NCI-H146 treated with DMSO at 0.1 percent for 48 hours (cell line): ENCODE measurements around the gene SRSF7.
"Not testable (repeated sequence)": the region's sequence is repeated elsewhere in the genome, so short reads cannot be mapped to it uniquely, and the experiment has no call there.

Source experiments
- DNase-seq: peaks from one replicate; lab custom pipeline; 2025; ENCODE audit not compliant: unreplicated experiment; lab: John Stamatoyannopoulos, UW

Gene SRSF7

GRCh38 chr2:38750891-38751595 is at the start of gene SRSF7:
Gene SRSF7, minus strand, starts transcription at chr2:38751361. Its CDS starts 105 bp downstream, at chr2:38751256.
- DNase-seq: peak; percentile 97

DNA sequence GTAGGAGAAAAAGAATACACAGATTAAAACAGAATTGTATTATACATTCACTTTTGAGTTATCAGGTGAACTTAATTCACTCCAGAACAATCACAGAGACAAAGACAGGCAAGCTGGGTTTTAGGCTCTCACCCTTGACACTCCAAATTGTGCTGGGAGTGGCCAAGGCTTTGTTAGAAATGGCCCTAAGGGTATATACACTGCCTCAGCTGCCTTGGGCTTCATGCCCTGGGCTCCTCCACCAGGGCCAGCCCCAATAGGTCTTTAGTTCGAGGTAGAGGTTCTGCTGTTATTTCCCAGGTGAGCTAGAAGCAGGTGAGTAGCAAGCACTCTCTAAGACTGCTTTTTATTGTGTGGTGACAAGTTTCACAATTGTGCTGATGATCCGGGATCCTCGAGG is 46.8 kb upstream of the SRSF7 start:
- DNase-seq: no peak

GRCh38 chr2:38797250-38797676 is 46.1 kb upstream of the SRSF7 start:
- no peak for DNase-seq

DNA sequence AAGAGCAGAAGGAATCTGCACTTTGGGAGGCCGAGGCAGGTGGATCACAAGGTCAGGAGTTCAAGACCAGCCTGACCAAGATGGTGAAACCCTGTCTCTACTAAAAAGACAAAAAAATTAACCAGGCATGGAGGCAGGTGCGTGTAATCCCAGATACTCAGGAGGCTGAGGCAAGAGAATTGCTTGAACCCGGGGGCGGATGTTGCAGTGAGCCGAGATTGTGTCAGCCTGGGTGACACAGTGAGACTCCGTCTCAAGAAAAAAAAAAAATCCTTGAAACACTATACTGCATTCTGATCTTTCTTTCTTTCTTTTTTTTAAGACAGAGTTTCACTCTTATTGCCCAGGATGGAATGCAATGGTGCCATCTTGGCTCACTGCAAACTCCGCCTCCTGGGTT is 43.9 kb upstream of the SRSF7 start:
- DNase-seq: not testable (repeated sequence)

DNA sequence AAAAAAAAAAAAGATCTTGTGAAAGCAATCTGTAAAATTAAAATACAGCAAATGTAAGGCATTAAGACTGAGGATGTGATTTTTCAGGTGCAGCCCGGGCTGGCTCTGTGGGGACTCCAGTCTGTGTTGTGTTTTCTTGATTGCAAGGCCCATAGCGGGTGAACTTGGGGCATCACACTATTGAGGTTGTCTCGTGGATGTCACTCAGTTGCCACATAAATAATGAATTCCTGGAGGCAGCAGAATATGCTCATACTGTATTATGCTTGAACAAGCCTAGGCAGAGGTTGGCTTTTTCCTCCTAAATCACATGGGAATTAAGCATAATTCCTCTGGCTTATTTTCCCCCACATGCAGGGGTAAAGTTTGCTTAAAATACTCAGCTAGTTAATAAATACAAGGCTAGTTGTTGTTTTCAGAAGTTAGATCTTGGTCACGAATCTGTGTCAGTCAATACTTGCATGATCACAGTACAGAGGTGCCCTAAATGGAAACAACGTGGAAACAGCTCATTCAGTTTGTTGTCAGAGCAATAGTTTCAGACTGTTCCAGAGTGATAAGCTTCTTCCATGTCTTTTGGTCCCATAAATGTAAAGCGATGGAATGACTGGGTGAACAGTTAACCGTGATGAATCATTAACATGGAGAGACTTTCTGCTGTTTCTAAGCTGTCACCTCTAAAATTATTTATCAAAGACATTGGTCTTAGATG is 43.2 kb upstream of the SRSF7 start:
- DNase-seq: no peak

- no peak for DNase-seq
Observed at GRCh38 chr2:38793511-38793910, 42.4 kb upstream of the SRSF7 start.

- no peak for DNase-seq
Observed at GRCh38 chr2:38792751-38793150, 41.6 kb upstream of the SRSF7 start.

DNA sequence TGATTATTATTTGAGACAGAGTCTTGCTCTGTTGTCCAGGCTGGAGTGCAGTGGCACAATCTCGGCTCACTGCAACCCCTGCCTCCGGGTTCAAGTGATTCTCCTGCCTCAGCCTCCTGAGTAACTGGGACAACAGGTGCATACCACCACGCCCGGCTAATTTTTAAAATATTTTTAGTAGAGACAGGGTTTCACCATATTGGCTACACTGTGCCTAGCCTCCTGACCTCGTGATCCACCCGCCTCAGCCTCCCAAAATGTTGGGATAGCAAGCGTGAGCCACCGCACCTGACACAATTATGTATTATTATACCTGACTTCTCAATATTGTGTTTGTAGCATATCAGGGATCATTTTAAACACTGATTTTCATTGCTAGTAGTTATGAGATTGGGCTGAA is 41.2 kb upstream of the SRSF7 start:
- DNase-seq: not testable (repeated sequence)

- DNase-seq: no peak
Observed at GRCh38 chr2:38791744-38792143, 40.6 kb upstream of the SRSF7 start.

- DNase-seq: no peak
Observed at GRCh38 chr2:38789691-38790090, 38.5 kb upstream of the SRSF7 start.

- DNase-seq: no peak
Observed at GRCh38 chr2:38788306-38788705, 37.1 kb upstream of the SRSF7 start.

- DNase-seq: no peak
Observed at GRCh38 chr2:38783586-38783985, 32.4 kb upstream of the SRSF7 start.

GRCh38 chr2:38778687-38779082 is 27.5 kb upstream of the SRSF7 start:
- DNase-seq: no peak

- DNase-seq: no peak
Observed at GRCh38 chr2:38776531-38776930, 25.4 kb upstream of the SRSF7 start.

DNA sequence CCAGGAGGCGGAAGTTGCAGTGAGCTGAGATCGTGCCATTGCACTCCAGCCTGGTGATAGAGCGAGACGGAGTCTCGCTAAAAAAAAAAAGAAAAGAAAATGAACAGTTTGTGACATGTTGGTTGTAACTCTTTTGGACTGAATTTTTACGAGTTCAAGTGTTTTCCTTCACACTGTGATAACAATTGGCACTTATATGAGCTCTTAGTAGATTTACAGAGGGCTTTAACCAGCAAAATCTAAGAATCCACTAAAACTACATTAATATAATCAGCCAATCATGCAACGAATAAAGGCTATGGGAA is 24.7 kb upstream of the SRSF7 start:
- DNase-seq: no peak

- no peak for DNase-seq
Observed at GRCh38 chr2:38775097-38775920, 24.1 kb upstream of the SRSF7 start.

DNA sequence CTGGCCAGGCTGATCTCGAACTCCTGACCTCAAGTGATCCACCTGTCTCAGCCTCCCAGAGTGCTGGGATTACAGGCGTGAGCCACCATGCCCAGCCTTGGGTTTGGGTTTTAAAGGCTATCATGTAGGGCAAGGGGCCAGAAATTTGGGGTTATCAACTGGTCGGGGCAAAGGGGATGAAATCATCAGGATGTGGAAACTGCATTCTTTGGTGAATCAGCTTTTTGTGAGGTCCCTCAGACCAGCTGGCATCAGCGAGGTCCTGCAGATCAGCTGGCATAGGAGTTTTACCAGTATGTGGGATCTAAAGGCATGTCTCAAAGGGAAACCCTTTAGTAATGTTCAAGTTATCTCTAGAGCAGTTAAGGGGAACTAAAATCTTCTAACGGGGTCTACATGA is 20.5 kb upstream of the SRSF7 start:
- DNase-seq: no peak

DNA sequence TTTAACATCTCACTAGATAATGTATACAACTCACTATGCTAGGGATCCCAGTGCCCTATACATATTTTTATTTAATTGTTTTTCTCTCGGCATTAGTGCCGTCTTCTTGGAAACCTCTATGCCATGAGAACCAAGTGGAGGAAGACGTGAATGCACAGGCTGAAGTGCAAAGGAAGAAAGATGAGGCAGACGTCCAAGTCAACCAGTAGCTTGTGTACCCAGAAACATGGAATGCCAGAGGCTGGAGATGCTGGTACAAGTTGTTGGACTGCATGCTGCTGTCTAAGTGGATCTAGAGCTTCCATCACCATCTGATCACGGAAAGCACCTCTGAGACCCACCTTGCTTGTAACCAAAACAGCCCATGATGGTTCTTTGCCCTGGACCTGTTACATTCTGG is 14.4 kb upstream of the SRSF7 start:
- DNase-seq: no peak

DNA sequence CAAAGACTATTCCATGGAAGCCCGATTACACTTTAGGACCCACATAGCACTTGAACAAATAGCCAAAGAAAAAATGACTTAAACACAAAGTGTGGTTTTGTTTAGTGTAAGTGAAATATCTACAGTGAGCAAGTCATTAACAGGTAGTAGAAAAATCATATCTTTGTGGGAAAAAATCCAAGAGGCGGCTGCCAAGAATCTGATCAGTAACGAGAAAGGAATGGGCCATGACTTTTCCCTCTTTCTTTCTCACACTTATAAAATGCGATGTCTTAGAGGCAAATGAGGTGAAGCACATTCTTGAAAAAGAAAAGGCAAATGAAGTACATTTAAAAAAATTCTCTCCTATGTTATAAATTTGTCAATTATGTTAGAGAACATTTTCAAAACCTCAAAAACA is 14.0 kb upstream of the SRSF7 start:
- no peak for DNase-seq

- DNase-seq: no peak
Observed at GRCh38 chr2:38763728-38764127, 12.6 kb upstream of the SRSF7 start.

DNA sequence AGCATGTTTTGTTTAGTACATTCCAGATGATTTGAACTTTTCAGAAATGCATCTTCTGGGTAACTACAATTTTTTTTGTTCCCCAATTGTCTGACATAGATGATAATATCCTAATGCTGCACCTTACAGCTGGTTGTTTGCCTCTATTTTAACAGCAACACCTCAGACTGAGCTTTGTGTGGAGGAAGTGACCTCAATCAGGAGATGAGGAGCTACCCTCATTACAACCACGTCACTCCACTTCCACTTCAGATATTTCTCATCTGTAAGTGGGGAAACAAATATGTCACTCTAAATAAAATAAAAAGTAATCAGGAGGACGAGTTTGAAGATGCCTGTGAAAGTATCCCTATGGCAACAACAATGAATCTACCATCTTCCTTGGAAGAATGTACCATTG is 12.1 kb upstream of the SRSF7 start:
- DNase-seq: no peak

DNA sequence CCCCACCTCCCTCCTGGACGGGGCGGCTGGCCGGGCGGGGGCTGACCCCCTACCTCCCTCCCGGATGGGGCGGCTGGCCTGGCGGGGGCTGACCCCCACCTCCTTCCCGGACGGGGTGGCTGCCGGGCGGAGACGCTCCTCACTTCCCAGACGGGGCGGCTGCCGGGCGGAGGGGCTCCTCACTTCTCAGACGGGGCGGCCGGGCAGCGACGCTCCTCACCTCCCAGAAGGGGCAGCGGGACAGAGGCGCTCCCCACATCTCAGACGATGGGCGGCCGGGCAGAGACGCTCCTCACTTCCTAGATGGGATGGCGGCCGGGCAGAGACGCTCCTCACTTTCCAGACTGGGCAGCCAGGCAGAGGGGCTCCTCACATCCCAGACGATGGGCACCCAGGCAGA is 4.7 kb upstream of the SRSF7 start:
- not testable (repeated sequence) for DNase-seq
